ENCODE results near the gene IL17B. TPM values are rescaled to one million over a fixed set of nuclear protein-coding genes. Genes with fewer than 3 reads are reported as not detected.

The IL17B gene
- total RNA-seq, 1 experiment from 2014 or later: not detected

GRCh38 chr5:149380466-149381121 lies 1.5 kb upstream of the IL17B start:
- DNase-seq (ENCODE audit: low spot score): no peak

DNA sequence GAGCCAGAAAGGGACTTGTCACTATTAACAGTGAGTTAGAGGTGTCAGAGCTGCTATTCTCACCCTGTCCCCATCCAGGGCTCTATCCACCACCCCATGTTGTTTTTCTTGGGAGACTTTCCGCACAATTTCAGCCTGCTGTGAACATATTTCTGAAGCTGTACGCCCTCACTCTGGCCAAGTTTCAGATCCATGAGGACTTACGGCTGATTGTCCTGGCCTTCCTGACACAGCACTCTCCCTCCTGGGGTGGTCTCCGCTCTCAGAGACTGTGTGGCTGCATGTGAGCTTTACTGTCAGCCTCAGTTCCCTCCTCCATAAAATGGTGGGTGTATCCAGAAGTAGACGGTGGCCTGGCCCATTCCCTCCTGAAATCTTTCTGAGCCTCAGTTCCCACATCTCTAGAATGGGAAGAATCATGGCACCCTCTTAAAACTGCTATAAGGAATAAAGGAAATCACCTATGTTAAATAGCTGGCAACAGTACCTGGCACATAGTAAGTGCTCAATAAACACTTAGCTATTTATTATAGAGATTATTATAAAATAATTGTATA lies 804 bp upstream of the IL17B start:
- no peak for DNase-seq (ENCODE audit: low spot score)

DNA sequence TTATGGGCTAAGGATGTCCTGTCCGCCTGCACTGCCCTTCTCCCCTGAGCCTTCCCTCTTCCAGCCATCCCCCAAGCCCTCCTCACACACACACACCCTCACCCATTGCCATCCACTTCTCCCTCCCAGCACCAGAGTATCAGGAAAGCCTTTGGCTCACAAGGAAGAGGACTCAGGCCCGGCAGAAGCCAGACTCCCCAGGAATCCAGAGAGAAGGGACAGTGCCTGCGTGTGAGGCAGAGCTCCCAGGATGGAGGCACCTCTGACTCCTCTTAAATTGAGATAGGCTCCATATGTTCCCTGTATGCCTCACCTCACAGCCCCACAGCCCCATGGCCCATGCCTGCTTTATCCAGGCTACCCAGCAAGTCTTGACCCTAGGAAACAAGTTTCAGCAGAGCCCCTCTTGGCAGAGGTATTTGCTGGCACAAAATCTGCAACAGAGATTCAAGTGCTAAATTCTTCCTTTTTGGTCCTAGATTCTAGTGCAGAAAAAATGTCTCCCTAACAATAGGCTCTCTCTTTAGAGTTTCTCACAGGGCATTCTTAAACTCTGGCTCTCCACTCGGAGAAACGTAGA lies 761 bp downstream of the IL17B start:
- DNase-seq (ENCODE audit: low spot score): no peak

DNA sequence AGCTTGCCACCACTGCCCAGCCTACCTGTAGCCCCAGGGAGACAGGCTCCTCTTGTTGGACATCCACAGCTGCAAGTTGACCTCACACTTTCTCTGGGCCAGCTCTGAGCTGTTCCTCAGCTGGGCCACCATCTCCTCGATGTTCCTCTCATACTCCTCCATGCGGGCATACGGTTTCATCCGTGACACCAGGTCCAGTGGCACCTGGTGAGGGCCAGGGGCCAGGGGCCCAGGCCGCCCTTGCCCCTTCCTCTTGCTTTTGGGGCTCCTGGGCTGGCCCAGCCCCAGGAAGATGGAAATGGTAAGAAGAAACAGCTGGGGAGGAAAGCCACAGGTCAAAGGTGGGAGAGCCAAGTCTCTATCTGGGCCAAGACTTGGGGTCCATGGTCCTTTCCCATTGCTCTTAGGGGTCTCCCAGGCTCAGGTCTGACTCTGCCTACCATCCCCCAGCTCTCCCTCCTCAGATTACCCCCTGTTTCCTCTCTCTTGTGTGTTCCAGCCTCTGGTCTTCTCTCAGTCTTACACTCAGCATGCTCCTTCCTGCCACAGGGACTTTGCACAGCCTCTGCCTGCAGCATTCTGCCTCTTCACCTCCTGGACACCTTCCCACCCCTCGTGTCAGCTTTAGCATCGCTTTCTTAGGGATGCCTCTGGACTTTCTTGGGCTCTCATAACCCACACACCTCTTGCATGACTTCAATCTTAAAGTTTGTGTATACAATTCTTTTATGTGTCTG lies 2.2 kb downstream of the IL17B start:
- DNase-seq (ENCODE audit: low spot score): no peak

DNA sequence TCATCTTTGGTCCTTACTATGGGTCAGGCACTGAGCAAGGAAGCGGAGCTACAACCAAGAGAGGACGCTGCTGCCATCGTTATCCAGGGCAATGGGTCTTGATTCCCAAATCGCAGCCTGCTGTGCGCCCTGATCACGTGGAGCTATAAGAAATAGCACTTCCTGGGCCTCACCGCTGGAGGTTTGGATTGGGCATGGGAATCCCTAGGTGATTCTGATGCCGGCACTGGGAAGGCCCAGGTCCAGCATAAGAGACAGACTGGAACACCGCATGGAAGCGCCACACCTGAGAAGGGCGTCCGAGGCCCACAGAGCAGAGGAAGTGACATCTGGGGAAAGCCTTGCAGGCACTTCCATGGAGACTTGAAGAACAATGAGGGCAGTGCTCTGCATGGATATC lies 3.0 kb downstream of the IL17B start:
- no peak for DNase-seq (ENCODE audit: low spot score)

DNA sequence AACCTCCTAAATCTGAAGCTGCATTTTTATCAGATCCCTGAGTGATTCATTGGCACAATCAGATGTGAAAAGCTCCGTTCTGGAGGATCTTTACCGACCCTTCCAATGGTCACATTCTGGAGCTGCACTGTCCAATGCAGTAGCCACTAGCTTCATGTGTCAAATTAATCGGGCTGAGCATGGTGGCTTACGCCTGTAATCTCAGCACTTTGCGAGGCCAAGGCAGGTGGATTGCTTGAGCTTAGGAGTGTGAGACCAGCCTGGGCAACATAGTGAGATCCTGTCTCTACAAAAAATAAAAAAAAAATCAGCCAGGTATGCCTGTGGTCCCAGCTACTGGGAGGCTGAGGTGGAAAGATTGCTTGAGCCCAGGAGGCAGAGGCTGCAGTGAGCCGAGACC lies 3.7 kb downstream of the IL17B start:
- DNase-seq (ENCODE audit: low spot score): no peak

- no peak for DNase-seq (ENCODE audit: low spot score)
Measured at GRCh38 chr5:149374801-149375200, 4.3 kb downstream of the IL17B start.

DNA sequence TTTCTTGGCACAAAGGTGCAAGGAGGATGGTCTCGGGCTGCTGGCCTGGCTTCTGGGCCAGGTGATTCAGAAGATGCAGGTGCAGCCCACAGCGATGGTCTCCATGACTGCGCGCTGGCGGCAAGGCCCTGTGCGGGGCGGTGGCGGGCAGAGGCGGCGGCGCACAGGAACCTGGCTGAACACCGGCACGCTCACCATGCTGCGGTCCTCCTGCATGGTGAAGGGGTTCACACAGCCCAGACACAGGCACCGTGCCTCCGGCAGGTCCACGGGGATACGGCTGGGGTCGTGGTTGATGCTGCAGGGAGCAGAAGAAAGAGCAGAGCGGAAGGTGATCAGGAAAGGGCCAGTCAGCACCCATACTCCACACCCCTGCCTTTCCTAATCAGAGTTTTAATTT lies 4.8 kb downstream of the IL17B start:
- DNase-seq (ENCODE audit: low spot score): no peak

DNA sequence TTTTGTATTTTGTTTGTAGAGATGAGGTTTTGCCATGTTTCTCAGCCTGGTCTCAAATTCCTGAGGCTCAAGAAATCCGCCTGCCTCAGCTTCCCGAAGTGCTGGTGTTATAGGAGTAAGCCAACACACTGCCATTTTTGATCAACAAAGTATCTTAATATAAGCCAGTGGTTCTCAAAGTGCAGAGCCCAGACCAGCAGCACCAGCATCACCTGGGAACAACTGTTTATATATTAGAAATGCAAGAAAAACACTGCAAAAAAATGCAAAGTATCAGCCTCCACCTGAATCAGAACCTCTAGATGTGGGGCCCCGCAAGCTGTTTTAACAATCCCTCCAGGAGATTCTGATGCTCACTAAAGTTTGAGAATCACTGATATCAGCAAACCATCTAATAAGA lies 6.2 kb downstream of the IL17B start:
- no peak for DNase-seq (ENCODE audit: low spot score)

DNA sequence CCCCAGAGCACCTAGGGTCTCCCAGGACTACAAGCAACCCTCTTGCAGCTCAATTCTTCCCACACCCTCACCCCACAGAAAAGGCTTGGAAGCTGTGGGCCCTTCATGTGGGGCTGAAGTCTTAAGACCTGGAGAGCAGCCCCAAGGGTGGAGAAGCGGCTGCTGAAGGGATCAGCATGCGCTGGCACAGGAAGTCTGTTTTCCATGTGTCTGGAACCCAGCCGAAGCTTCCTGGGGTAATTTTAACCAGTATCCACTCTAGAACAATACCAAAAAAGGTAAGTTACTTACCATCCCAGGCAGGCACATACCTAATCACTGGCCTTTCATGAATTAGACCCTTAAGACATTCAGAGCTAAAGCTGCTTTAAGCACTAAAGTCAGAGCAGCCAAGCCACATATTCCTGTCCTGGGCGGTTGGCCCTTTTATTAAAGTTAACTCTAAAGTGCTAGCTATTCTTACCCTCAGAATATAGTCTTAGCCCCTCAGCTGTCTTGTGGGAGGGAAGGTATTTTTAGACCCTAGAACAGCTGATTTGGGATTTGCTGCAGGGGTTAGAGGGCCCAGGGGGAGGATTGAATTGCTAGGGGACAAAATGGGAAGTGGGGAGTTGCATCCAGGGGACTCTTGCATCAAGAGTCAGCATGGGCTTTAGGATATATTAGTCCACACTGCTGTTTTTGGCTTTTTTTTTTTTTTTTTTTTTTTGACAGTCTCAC lies 6.9 kb downstream of the IL17B start:
- DNase-seq (ENCODE audit: low spot score): no peak

GRCh38 chr5:149371296-149371962 lies 7.7 kb downstream of the IL17B start:
- peak; percentile 86 for DNase-seq (ENCODE audit: low spot score)

DNA sequence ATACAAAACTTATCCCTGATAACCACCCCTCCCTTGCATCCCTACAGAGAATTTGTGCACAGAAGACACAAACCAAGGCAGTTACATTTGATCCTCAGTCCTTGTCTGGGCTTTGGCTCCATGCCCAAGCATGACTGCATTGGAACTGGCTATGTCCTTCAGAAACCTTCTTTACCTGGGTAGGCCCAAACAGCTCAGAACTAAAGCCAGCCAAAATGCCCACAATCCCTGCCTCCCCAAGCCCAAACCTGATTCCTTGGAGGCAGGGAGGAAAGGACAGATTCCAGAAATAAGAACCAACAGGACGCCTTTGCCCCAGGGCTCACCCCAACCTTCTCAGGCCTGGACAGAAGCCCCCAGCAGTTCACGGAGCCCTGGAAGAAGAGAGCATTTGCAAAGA lies 8.2 kb downstream of the IL17B start:
- DNase-seq (ENCODE audit: low spot score): no peak

GRCh38 chr5:149367972-149368645 lies 11.0 kb downstream of the IL17B start:
- no peak for DNase-seq (ENCODE audit: low spot score)

DNA sequence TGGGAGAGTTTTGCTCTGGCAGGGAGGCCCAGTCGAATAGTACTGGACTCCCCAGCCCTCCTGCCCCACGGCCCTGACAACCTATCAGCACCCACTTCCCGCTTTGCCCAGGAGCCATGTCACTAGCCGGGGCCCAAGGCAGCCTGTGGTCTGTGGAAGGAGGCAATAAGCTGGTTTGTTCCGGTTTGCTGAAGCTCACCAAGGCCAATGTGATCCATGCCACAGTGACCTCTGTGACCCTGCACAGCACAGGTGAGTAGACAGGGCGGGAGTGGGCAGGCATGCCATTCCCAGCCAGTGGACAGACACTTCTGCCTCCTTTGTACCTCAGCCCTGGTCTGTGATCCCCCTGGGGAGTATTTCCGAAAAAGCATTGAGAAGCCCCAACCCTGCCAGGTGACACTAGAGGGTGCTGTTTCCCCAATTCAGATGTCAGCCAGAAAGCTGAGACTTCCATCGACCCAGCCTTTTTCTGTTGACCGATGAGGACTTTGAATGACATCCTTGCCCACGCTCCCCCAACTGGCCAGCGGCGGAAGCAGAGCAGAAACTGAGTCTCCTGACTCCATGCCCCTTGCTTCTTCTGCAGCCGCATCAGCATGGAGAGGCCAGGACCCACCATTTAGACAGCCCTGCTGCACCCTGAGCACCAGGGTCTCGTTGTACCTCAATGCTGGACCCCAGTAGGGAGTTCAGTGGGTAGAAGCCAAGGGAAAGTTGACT lies 11.7 kb downstream of the IL17B start:
- peak; percentile 93 for DNase-seq (ENCODE audit: low spot score)

- no peak for DNase-seq (ENCODE audit: low spot score)
Measured at GRCh38 chr5:149366169-149366729, 12.8 kb downstream of the IL17B start.

DNA sequence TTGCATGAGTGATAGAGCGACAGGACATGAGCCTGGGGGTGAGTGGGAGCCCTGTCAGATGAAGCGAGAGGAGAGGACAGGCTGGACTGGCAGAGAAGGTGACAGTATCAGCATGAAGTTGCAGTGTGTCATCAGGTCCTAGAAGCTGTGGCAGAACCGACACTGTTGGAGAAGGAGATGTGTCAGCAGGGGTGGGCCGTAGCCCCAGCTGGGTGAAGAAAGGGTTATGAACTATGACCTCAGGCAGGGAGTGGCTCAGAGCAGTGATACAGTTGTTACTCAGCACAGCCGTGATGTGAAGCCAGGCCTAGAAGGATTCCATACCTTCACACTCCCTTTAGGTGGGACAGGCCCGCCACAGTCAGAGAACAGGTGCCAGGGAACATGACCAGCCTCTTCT lies 13.7 kb downstream of the IL17B start:
- DNase-seq (ENCODE audit: low spot score): no peak

DNA sequence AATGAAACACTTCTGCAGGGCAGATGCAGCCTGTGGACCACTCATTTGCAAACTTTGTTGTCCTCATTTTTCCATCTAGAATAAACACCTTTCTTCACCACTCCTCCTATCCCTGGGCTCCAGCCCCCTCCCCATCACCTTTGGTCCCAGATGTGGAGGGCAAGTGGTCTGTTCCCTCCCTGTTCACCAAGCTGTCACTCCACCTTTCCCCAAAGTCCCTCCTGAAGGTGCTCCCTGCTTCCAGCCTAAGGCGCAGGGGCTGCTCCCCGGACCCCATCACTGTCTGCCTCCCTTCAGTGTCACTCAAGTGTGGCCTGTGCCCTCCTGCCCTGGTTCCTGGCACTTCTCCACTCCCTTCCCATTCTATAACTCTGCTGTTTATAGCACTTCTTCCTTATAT lies 14.4 kb downstream of the IL17B start:
- DNase-seq (ENCODE audit: low spot score): no peak

- peak; percentile 17 for DNase-seq (ENCODE audit: low spot score)
Measured at GRCh38 chr5:149363936-149364335, 15.2 kb downstream of the IL17B start.

DNA sequence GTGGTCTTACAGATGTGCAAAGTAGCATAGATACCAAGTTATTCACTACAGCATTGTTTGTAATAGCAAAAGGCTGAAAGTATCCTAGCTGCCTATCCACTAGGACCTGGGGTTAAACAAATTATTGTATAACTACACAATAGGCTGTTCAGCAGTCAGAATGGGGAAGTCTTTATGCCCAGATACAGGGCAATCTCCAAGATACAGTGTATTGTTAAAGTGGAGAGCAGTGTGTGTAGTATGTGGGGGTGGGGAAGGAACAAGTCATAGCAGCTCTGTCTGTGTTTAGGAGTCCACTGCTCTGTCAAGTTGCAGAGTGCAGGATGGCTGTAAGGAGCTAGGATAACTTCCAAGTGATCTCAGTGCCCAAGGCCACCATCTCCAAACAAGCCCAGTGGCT lies 15.7 kb downstream of the IL17B start:
- DNase-seq (ENCODE audit: low spot score): no peak

DNA sequence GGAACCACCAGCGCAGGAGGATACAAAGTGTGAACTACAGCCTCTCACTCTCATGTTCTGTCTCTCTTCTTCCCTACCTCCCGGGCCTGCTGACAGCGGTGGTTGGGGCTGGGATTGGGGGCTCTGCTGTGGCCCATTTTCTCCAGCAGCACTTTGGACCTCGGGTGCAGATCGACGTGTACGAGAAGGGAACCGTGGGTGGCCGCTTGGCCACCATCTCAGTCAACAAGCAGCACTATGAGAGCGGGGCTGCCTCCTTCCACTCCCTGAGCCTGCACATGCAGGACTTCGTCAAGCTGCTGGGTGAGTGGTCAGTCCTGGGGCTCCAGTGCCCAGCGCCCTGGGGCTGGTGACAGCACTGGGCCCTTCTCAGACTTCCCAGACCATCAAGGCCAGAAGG lies 16.6 kb downstream of the IL17B start:
- no peak for DNase-seq (ENCODE audit: low spot score)
